ENCODE measurements around the gene DGKQ.
"Not testable (repeated sequence)": the region's sequence is repeated elsewhere in the genome, so short reads cannot be mapped to it uniquely, and the experiment has no call there.

DGKQ gene

GRCh38 chr4:924107-925096 is 49.0 kb downstream of the DGKQ start:
- Histone ChIP-seq H3K36me3 (ENCODE audit: control insufficient read depth, insufficient read depth, low read length) (peaks cover 2% of the 10 kb centered on the region), H3K9me3 (ENCODE audit: control insufficient read depth, insufficient read depth, low read length) (no peaks in the 10 kb centered on the region), H3K4me3 (ENCODE audit: low read depth, low read length) (no peak overlapping the region), H3K27me3 (ENCODE audit: control insufficient read depth, insufficient read depth, low read length) (no peaks in the 10 kb centered on the region), H3K4me1 (ENCODE audit: control insufficient read depth, insufficient read depth, low read length) (peaks cover 7% of the 10 kb centered on the region), H3K9ac (ENCODE audit: low read depth, low read length) (no peak overlapping the region)

GRCh38 chr4:921830-922331 is 51.5 kb downstream of the DGKQ start:
- Histone ChIP-seq H3K4me1 (ENCODE audit: control insufficient read depth, insufficient read depth, low read length) (peaks cover 7% of the 10 kb centered on the region), H3K9ac (ENCODE audit: low read depth, low read length) (no peak overlapping the region), H3K9me3 (ENCODE audit: control insufficient read depth, insufficient read depth, low read length) (no peaks in the 10 kb centered on the region), H3K36me3 (ENCODE audit: control insufficient read depth, insufficient read depth, low read length) (peaks cover 2% of the 10 kb centered on the region), H3K4me3 (ENCODE audit: low read depth, low read length) (no peak overlapping the region), H3K27me3 (ENCODE audit: control insufficient read depth, insufficient read depth, low read length) (no peaks in the 10 kb centered on the region)

GRCh38 chr4:919004-919680 is 54.2 kb downstream of the DGKQ start:
- not testable (repeated sequence) for H3K36me3 ChIP-seq (ENCODE audit: control insufficient read depth, insufficient read depth, low read length); H3K4me1 ChIP-seq (ENCODE audit: control insufficient read depth, insufficient read depth, low read length); H3K9me3 ChIP-seq (ENCODE audit: control insufficient read depth, insufficient read depth, low read length); H3K27me3 ChIP-seq (ENCODE audit: control insufficient read depth, insufficient read depth, low read length); H3K9ac ChIP-seq (ENCODE audit: low read depth, low read length); H3K4me3 ChIP-seq (ENCODE audit: low read depth, low read length)

GRCh38 chr4:918591-918990 is 54.8 kb downstream of the DGKQ start:
- not testable (repeated sequence) for H3K9me3 ChIP-seq (ENCODE audit: control insufficient read depth, insufficient read depth, low read length); H3K36me3 ChIP-seq (ENCODE audit: control insufficient read depth, insufficient read depth, low read length); H3K27me3 ChIP-seq (ENCODE audit: control insufficient read depth, insufficient read depth, low read length); H3K4me1 ChIP-seq (ENCODE audit: control insufficient read depth, insufficient read depth, low read length); H3K9ac ChIP-seq (ENCODE audit: low read depth, low read length); H3K4me3 ChIP-seq (ENCODE audit: low read depth, low read length)

- Histone ChIP-seq H3K27me3 (ENCODE audit: control insufficient read depth, insufficient read depth, low read length) (no peaks in the 10 kb centered on the region), H3K4me1 (ENCODE audit: control insufficient read depth, insufficient read depth, low read length) (no peaks in the 10 kb centered on the region), H3K9me3 (ENCODE audit: control insufficient read depth, insufficient read depth, low read length) (no peaks in the 10 kb centered on the region), H3K9ac (ENCODE audit: low read depth, low read length) (no peak overlapping the region), H3K4me3 (ENCODE audit: low read depth, low read length) (no peak overlapping the region), H3K36me3 (ENCODE audit: control insufficient read depth, insufficient read depth, low read length) (peaks cover 2% of the 10 kb centered on the region)
Observed at GRCh38 chr4:917992-918391, 55.4 kb downstream of the DGKQ start.

GRCh38 chr4:917466-917865 is 55.9 kb downstream of the DGKQ start:
- Histone ChIP-seq H3K36me3 (ENCODE audit: control insufficient read depth, insufficient read depth, low read length) (peaks cover 2% of the 10 kb centered on the region), H3K4me3 (ENCODE audit: low read depth, low read length) (no peak overlapping the region), H3K27me3 (ENCODE audit: control insufficient read depth, insufficient read depth, low read length) (no peaks in the 10 kb centered on the region), H3K9ac (ENCODE audit: low read depth, low read length) (no peak overlapping the region), H3K9me3 (ENCODE audit: control insufficient read depth, insufficient read depth, low read length) (no peaks in the 10 kb centered on the region), H3K4me1 (ENCODE audit: control insufficient read depth, insufficient read depth, low read length) (no peaks in the 10 kb centered on the region)

GRCh38 chr4:915595-915994 is 57.8 kb downstream of the DGKQ start:
- Histone ChIP-seq H3K4me1 (ENCODE audit: control insufficient read depth, insufficient read depth, low read length) (no peaks in the 10 kb centered on the region), H3K9me3 (ENCODE audit: control insufficient read depth, insufficient read depth, low read length) (no peaks in the 10 kb centered on the region), H3K36me3 (ENCODE audit: control insufficient read depth, insufficient read depth, low read length) (peaks cover 15% of the 10 kb centered on the region), H3K27me3 (ENCODE audit: control insufficient read depth, insufficient read depth, low read length) (no peaks in the 10 kb centered on the region), H3K9ac (ENCODE audit: low read depth, low read length) (no peak overlapping the region), H3K4me3 (ENCODE audit: low read depth, low read length) (no peak overlapping the region)

- no peaks in the 10 kb centered on the region for H3K27me3 ChIP-seq (ENCODE audit: control insufficient read depth, insufficient read depth, low read length)
- no peak overlapping the region for H3K9ac ChIP-seq (ENCODE audit: low read depth, low read length)
- H3K9me3 ChIP-seq (ENCODE audit: control insufficient read depth, insufficient read depth, low read length) = no peaks in the 10 kb centered on the region
- no peaks in the 10 kb centered on the region for H3K4me1 ChIP-seq (ENCODE audit: control insufficient read depth, insufficient read depth, low read length)
- H3K36me3 ChIP-seq (ENCODE audit: control insufficient read depth, insufficient read depth, low read length) = peaks cover 16% of the 10 kb centered on the region
- no peak overlapping the region for H3K4me3 ChIP-seq (ENCODE audit: low read depth, low read length)
Observed at GRCh38 chr4:915041-915474, 58.3 kb downstream of the DGKQ start.

- no peak overlapping the region for H3K4me3 ChIP-seq (ENCODE audit: low read depth, low read length)
- no peaks in the 10 kb centered on the region for H3K27me3 ChIP-seq (ENCODE audit: control insufficient read depth, insufficient read depth, low read length)
- no peaks in the 10 kb centered on the region for H3K9me3 ChIP-seq (ENCODE audit: control insufficient read depth, insufficient read depth, low read length)
- no peak overlapping the region for H3K9ac ChIP-seq (ENCODE audit: low read depth, low read length)
- no peaks in the 10 kb centered on the region for H3K4me1 ChIP-seq (ENCODE audit: control insufficient read depth, insufficient read depth, low read length)
- H3K36me3 ChIP-seq (ENCODE audit: control insufficient read depth, insufficient read depth, low read length) = peaks cover 16% of the 10 kb centered on the region
Observed at GRCh38 chr4:914531-914930, 58.8 kb downstream of the DGKQ start.

- Histone ChIP-seq H3K4me1 (ENCODE audit: control insufficient read depth, insufficient read depth, low read length) (no peaks in the 10 kb centered on the region), H3K9ac (ENCODE audit: low read depth, low read length) (no peak overlapping the region), H3K36me3 (ENCODE audit: control insufficient read depth, insufficient read depth, low read length) (peaks cover 16% of the 10 kb centered on the region), H3K9me3 (ENCODE audit: control insufficient read depth, insufficient read depth, low read length) (no peaks in the 10 kb centered on the region), H3K4me3 (ENCODE audit: low read depth, low read length) (no peak overlapping the region), H3K27me3 (ENCODE audit: control insufficient read depth, insufficient read depth, low read length) (no peaks in the 10 kb centered on the region)
Observed at GRCh38 chr4:913280-913618, 60.1 kb downstream of the DGKQ start.

GRCh38 chr4:912548-913279 is 60.7 kb downstream of the DGKQ start:
- H3K9me3 ChIP-seq (ENCODE audit: control insufficient read depth, insufficient read depth, low read length) = no peaks in the 10 kb centered on the region
- H3K4me3 ChIP-seq (ENCODE audit: low read depth, low read length) = no peak overlapping the region
- no peaks in the 10 kb centered on the region for H3K27me3 ChIP-seq (ENCODE audit: control insufficient read depth, insufficient read depth, low read length)
- no peaks in the 10 kb centered on the region for H3K4me1 ChIP-seq (ENCODE audit: control insufficient read depth, insufficient read depth, low read length)
- no peak overlapping the region for H3K9ac ChIP-seq (ENCODE audit: low read depth, low read length)
- peaks cover 18% of the 10 kb centered on the region for H3K36me3 ChIP-seq (ENCODE audit: control insufficient read depth, insufficient read depth, low read length)
